CD4-positive, alpha-beta T cell treated with Interleukin-4 for 1 hour (primary cell): ENCODE data around the gene DTNB.
"Not testable (repeated sequence)": the region's sequence is repeated elsewhere in the genome, so short reads cannot be mapped to it uniquely, and the experiment has no call there.

Experiments used
- DNase-seq, 2 donors: peaks; one replicate each; pipeline ENCODE4 v3.0.0-alpha.2; 2020 to 2022

Gene DTNB

DNA sequence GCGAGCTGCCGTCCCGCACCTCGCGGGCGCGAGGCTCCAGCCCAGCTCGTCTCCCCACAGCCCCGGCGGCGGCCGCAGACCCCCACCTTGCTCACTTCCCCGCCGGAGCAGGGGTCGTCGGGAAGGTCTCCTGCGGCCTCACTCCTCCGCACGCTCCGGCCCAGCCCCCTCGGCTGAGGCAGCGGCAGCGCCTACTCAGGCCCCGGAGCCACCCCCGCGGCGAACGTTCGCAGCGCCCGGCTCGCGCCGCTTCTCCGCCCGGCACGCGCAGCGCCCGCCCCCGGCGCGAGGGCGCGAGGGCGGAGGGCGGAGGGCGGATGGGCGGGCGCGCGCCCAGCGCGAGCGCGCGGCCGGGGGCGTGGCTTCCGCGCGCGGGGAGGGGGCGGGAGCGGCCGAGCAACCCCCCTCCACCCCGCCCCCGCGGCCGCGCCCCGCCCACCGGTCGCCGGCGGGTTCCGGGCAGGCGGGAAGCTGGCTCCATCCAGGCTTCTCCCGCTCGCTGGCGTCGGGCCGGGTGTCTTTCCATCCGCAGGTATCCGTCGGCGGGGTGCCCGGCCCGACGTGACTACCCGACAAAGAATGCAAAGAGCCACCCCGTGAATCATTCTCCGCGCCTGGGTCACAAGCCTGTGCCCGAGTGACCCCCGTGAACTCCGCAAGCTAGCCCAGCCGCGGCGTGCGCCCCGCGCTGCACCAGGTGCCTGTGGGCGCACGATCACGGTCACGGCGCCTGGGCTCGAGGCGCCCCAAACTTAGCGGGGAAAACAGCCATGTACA lies at the start of gene DTNB:
TSS of gene DTNB (minus strand) at position 278 of the 777 bp plus-strand sequence. CDS start 20,917 bp downstream, outside the sequence.
- peak; percentile 73 to 84 for DNase-seq

DNA sequence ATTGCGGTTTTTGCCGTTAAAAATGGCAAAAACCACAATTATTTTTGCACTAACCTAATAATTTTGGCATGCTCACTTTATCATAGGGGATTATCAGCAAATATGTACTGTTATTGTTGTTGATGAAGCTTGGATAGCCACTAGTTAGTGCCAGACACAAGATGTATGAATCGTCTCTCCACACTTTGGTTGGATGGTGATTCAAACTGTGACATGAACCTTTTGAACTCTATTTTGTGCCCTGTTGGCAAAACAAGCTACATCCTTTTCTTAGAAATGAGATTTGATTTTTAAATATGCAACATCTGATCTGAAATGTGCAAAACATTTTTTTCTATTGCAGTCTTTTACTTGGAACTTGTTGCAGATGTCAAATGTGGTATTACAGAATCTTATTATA lies 48.8 kb upstream of the DTNB start:
- DNase-seq, result no peak

DNA sequence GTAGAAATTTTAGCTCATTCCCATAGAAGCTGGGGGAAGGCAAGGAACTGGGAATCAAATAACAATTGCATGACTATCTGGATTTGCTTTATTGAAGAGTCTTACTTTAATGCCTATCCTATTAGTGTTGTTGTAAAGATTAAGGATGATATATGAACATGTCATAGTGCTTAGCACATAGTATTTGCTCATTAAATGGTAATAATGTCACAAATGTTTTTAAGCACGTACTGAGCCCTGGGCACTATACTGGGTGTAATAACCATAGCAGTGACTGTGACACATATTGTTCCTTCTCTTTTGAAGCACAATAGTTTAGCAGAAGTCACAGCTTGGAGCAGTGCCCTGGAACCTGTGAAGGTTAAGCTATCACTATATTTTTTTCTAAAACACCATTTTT lies 47.2 kb upstream of the DTNB start:
- no peak for DNase-seq

DNA sequence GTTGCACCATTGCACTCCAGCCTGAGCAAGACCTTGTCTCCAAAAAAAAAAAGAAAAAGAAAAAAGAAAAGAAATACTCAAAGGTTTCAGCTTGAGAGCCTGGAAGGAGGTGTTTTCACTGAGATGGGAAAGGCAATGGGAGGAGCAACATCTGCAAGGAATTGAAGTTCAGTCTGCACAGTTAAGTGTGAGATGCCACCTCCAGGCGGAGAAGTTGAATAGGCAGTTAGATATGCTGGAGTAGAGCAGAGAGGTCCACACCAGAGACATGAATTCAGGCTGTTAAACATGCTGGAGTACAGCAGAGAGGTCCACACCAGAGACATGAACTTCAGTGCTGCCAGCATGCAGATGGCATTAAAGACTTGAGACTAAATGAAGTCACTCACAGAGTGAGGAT lies 41.4 kb upstream of the DTNB start:
- no peak for DNase-seq

DNA sequence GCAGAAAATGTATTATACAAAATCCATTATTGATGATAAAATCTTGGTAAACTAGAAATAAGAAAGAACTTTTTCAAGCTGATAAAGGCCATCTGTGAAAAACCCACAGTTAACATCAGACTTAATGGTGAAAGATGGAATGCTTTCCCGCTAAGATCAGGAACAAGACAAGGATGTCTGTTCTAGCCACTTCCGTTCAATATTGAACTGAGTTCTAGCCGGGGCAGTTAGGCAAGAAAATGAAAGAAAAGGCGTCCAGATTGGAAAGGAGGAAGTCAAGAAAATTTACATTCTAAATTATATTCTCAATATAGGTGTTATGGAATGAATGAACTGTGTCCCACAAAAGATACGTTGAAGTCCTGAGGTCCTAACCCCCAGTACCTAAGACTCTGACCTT lies 39.1 kb upstream of the DTNB start:
- DNase-seq, result no peak

DNA sequence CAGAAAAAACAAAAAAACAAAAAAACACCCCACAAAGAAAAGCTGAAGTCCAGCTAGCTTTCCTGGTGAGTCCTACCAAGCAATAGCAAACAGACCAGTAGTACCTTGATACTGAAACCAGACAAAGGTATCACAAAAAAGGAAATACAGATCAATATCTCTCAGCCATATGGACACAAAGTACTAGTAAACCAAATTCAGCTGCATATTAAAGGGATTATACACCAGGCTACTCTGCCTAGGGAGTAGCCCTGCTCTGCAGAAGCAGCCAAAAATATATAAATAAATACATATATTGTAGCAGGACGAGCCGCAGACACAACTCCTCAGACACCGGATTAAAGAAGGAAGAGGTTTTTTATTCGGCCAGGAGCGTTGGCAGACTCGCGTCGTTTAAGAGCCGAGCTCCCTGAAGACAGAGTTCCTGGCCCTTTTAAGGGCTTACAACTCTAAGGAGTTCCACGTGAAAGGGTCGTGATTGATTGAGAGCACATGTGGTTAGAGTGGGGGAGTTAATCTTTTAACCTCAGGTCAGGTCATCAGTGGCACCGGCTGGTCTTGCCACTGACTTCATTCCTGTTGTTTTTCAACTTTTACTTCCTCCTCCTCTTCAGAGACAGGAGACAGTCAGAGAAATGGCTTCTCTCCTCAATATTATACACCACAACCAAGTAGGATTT lies 38.4 kb upstream of the DTNB start:
- no peak for DNase-seq

DNA sequence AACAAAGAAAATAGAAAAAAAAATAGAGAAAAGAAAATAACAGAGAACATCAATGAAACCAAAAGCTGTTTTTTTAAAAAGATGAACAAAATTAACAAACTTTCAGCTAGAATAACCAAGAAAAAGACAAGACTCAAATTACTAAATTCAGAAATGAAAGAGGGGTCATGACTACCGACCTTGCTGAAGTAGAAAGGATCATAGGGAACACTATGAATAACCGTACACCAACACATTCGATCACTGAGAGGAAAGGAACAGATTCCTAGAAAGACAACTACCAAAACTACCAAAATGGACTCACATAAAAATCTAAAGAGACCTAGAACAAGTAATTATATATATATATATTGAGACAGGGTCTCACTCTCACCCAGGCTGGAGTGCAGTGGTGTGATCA lies 37.4 kb upstream of the DTNB start:
- DNase-seq, result no peak

DNA sequence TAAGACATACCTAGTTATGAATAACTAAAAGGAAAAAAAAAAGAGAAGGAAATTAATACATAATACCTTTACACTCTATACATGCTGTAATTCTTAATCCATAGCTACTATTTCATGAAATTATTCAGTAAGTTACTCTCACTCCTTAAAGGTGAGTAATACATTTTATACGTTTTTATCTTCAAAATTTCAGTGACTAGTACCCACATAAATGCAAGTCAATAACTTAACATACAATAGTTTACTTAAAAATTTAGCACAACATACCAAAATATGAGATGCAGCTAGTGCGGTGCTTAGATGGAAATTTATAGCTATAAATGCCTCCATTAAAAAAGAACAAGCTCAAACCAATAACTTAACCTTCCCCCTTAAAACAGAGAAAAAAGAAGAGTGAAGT lies 36.0 kb upstream of the DTNB start:
- DNase-seq, result no peak

DNA sequence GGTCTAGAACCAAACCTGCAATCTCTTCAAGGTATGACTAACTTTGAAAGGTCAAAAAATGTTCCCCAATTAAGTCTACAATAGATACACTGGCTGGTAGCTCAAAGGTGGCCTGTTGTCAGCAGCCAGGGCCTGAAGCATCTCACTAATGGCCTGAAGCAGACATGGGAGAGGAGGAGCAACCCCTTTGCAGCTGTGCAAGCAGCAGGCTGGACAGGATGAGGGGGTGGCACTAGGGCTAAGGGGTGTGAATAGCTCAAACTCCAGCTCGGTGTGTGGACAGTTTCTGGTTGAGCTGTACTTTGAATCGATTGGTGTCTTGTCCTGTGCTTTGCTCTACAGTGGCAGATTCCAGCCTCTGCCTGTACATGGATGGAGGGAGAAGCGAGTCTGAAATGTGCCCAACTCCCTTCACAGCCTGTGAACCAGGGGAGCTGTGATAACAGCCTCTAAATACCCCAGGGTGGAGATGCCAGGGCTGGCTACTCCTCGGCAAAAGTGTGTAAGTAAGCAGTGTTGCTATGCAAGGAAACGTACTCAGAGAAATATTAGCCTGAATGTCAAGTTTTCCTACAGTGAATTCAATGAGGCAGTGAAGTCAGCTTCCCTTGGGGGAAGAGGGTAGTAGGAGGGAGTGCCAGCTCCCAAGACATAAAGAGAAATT lies 34.7 kb upstream of the DTNB start:
- DNase-seq, result no peak

DNA sequence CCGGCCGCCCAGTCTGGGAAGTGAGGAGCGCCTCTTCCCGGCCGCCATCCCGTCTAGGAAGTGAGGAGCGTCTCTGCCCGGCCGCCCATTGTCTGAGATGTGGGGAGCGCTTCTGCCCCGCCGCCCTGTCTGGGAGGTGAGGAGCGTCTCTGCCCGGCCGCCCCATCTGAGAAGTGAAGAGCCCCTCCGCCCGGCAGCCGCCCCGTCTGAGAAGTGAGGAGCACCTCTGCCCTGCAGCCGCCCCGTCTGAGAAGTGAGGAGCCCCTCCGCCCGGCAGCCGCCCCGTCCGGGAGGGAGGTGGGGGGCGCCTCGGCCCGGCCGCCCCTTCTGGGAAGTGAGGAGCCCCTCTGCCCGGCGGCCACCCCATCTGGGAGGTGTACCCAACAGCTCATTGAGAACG lies 32.2 kb upstream of the DTNB start:
- DNase-seq, result not testable (repeated sequence)

DNA sequence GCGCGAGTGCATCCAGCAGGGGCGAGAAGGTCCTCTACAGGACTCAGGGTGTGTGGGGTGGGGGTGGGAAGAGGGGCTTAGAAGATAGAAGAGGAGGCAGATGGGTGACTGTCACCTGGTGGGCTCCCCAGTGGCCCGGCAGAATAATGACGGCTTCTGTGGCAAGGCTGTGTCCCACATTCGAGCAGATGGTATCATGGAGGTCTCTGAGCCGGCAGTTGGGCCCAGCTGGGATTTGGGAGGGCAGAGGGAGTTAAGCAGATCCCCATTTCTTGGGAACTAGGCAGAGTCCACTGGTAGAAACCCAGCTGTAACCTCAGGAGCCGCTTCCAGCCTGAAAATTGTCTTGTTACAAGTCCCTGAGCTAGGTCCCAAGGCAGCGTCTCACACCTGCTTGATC lies 28.4 kb upstream of the DTNB start:
- no peak for DNase-seq

DNA sequence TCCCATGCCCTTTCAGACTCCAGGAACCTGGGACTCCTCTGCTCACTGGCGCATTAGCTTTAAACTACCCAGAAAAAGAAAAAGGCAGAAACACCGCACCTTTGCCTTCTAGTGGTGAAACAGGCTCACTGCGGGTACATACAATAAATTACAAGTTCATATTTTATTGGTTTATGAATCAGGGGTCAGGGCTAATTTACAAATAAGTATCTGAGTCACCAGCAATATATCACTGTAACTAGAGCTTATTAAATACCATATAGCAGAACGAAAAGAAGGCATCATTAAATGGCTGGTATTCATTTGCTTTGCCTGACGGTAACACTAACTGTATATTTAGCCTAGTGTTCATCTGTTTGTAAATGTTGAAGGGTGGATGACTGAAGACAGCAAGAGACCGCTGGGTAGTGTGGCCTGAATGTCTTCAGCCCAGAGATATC lies 26.9 kb upstream of the DTNB start:
- peak; percentile 23 to 50 for DNase-seq

DNA sequence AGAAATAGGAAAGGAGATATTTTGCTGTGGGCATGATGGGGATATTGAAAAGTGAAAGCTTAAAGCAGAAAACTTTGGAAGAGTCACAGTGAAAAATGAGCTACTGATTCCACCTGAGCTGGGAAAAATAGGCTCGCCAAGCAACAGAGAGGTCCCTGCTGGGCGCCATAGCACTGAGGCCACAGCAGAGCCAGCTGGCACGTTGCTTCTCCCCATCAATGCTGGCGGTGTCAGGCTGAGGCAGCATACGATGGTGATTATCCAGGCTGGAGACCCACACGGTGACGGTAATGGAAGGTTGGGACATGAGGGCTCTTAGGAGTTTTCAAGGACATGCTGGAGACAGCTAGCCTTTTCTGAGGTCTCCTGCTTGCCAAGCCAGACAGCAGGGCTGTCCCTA lies 25.8 kb upstream of the DTNB start:
- no peak for DNase-seq

DNA sequence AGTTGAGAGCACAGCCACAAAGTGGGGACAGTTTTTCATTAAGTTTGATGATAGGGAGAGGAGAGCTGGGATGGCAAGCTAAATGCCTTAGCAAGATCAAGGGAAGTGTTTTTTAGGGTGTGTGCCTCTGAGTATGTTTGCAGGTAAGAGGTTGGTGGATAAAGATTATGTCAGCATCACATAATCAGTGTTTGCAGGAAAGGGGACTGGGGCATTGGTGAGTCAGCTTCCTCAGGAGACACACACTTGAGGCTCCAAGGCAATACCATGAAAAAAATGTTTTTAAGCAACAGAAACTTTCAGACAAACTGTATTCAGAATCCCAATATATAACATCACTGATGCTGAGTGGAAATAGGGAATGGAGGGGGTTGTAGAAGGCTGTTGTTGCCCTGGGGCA lies 25.4 kb upstream of the DTNB start:
- DNase-seq, result no peak

DNA sequence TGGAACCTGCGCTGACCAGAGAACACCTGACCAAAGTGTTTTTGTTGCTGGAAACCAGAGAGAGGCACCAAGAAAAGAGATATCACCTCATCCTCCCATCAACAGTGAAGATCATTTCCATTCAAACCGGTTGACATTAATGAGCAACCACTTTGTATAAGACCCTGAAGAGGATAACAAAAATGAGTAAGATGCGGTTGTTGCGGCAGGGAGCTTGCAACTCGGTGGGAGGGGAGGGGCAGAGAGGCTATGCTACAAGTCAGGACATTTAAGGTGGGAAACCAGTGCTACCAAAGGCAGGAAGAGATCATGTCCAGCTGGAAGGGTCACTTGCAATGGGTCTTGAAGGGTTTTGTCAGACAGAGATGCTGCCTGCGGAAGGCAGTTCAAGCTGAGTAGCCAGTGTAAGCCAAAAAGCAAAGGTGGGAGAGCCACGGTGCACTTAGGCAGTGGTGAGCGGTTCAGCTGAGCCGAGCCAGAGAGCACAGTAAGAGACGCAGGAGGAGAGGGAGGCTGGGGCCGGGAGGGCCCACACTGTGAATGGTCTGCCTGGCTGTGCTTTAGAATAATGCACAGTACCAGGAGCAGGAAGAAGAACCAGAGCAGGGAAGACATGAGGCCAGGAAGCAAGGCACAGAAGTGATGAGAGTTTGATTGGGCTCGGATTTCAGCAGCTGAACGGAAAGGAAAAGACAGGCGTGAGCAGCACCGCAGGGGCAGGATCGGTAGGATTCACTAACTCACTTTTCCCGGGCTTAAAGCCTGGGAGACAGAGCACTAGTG lies 24.4 kb upstream of the DTNB start:
- no peak for DNase-seq

DNA sequence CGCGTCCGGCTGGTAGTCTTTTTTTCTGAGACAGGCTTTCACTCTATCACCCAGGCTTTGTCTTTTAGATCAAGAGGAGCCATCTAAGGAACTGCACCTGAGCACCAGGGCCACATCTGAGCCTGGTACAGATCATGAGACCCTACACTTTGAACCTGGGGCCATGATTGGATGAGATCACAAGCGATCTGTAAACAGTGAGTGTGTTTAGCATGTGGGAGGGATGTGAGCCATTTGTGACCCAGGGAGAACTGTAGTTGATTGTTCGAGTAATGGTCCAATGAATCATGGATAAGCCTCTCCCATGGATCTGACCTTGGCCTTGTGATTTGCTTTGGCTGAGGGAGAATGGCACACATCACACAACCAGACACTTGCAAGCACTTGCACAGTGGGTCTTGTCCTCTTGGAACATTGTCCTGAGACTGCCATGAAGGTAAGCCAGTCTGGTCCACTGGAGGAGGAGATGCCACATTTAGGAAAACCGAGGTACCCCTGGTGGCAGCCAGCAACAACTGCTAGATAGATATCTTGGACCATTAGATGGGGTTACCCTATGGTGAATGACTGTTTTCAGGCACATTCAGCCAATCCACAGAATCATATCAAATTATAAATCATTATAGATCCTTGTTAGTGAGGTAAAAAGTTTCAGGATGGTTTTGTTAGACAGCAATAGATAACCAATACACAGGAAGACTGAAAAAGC lies 19.5 kb upstream of the DTNB start:
- no peak for DNase-seq

DNA sequence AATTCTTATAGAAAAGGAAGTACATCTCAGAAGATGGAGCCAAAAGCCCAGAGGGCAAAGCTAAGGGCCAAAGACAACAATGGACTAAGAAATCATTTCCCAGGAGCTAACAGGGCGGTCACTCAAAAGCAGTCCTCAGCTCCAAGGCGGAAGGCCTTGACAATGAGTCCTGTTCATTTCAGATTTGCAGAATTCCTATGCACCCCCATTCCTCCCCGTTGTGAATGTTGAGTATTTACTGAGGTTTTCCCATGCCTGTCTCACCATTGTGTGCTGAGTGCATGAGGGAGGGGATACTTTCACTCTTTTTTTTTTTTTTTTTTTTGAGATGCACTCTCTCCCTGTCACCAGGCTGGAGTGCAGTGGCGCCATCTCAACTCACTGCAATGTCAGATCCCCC lies 18.8 kb upstream of the DTNB start:
- DNase-seq, result no peak

DNA sequence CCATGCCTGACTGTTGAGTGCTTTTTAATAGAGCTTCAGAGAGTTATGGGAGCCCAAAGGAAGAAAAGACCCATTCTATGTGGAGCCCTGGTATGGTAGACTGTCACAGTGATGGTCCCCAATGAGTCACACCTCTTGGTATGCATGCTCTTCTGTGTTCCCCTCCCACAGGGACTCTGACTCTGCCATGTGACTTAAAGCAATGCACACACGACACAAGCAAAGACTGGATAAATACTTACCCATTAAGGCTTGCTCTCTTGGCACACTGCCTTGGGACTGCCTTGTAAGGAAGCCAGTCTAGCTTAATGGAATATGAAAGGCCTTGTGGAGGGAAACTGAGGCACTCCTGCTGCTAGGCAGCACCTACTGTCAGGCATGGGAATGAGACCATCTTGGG lies 16.7 kb upstream of the DTNB start:
- no peak for DNase-seq

DNA sequence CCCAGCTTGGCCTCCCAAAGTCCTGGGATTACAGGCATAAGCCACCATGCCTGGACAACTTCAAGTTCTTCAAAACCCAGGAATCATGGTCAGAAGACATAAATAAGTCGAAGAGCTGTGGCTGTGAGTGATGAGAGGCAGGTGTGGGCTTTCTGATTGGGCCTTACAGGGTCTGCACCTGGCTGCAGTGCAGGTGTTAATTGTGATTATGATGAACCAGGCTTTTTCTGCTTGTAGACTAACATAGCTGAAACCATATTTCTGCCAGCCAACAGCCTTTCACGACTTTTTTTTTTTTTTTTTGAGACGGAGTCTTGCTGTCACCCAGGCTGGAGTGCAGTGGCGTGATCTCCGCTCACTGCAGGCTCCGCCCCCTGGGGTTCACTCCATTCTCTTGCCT lies 14.9 kb upstream of the DTNB start:
- no peak for DNase-seq

DNA sequence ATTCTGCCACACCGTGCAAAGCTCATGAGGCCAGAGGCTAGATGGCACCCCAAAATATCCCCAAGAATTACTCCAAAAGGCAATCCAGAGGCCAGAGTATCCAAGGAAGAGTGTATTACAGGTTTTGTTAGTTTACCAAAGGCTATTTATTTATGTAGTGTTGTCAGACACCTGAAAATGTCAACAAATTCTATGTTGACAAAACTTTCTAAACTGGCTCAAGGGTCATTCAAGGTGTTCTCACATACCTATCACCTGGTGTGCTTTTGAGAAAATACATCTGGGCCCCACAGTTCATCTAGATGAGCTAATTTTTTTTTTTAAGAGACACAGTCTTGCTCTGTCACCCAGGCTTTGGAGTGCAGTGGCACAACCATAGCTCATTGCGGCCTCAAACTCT lies 12.4 kb upstream of the DTNB start:
- DNase-seq, result no peak

DNA sequence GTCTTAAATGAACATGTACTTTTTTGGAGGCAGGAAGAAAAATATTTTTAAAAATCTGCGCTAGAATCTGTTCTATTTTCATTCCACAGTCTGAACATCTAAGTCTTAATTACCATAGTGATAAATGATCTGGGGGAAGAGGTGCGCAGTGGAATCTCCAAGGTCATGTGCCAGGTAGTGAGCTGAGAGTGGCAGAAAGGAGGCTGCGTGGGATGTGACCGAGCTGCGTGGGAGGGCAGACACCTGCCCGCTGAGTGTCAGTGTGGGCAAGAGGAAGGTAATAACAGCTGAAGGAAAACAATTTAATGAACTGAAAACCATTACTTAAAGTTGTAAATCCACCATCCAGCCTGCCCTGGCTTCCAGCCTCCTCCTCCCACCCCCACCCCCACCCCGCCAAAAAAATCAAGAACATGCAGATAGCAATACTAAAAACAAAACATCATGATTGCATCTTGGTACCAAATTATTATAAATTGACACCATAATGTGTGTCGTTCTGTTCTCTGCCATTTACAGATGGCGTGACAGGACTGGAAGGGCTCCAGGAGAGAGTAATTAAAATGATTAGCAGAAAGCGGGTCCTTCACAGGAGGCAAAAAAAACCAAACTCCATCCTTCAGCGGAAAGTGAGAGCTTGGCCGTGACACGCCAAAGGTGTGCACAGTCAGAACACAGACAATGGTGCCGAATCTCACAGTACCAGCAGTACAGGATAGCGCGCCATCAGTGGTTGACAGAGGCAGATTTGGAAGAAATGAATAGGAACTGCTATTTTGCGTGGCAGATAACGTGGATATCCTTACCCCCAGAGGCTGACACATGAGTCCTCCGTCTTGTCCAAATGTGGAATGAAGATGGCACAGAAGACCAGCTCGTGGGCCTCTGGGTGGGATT lies 11.4 kb upstream of the DTNB start:
- no peak for DNase-seq

DNA sequence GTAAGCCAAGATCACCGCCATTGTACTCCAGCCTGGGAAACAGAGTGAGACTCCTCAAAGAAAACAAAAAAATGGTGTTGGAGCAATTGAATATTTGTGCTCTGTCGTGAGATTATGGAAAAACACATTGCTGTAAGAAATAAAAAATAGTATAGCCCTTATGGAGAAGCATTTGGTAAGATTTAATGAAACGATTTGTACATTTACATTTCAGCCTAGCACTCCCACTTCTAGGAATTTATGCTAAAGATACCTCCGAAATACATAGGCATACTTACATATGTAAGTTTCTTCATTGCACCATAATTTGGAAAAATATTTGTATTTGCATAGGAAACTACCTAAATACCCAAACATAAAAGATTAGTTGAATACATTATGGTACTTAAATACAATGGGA lies 8.7 kb upstream of the DTNB start:
- no peak for DNase-seq
